IPS-15b (cell line): ENCODE measurements around the gene FIBIN.

Experiments
- H3K27me3 ChIP-seq: one replicate; pipeline ENCODE4 v1.6.1; 2013; ENCODE audit warnings: low read length; ENCODE audit not compliant: control insufficient read depth, insufficient read depth
- H3K36me3 ChIP-seq: one replicate; pipeline ENCODE4 v1.6.1; 2013; ENCODE audit warnings: low read length; ENCODE audit not compliant: control insufficient read depth, insufficient read depth
- H3K4me1 ChIP-seq: one replicate; pipeline ENCODE4 v1.6.1; 2013; ENCODE audit warnings: mild to moderate bottlenecking, low read length; ENCODE audit not compliant: control insufficient read depth, insufficient read depth
- H3K4me3 ChIP-seq: one replicate; pipeline ENCODE4 v1.5.1; 2013; ENCODE audit warnings: low read depth, low read length
- H3K9ac ChIP-seq: one replicate; pipeline ENCODE4 v1.6.1; 2013; ENCODE audit warnings: low read depth, mild to moderate bottlenecking, low read length
- H3K9me3 ChIP-seq: one replicate; pipeline ENCODE4 v1.6.1; 2013; ENCODE audit warnings: mild to moderate bottlenecking, low read length; ENCODE audit not compliant: control insufficient read depth, insufficient read depth

Gene FIBIN

GRCh38 chr11:27028561-27028965 is 34.7 kb downstream of the FIBIN start:
- Histone ChIP-seq H3K9me3 (no peaks in the 10 kb centered on the region), H3K9ac (no peak overlapping the region), H3K4me1 (no peaks in the 10 kb centered on the region), H3K27me3 (no peaks in the 10 kb centered on the region), H3K4me3 (no peak overlapping the region), H3K36me3 (no peaks in the 10 kb centered on the region)

- Histone ChIP-seq H3K4me3 (no peak overlapping the region), H3K4me1 (no peaks in the 10 kb centered on the region), H3K36me3 (no peaks in the 10 kb centered on the region), H3K9ac (no peak overlapping the region), H3K27me3 (no peaks in the 10 kb centered on the region), H3K9me3 (no peaks in the 10 kb centered on the region)
Observed at GRCh38 chr11:27029966-27030365, 36.1 kb downstream of the FIBIN start.

GRCh38 chr11:27031754-27032153 is 37.8 kb downstream of the FIBIN start:
- H3K9me3 ChIP-seq: no peaks in the 10 kb centered on the region
- no peaks in the 10 kb centered on the region for H3K27me3 ChIP-seq
- H3K36me3 ChIP-seq: no peaks in the 10 kb centered on the region
- no peak overlapping the region for H3K9ac ChIP-seq
- no peaks in the 10 kb centered on the region for H3K4me1 ChIP-seq
- no peak overlapping the region for H3K4me3 ChIP-seq

- Histone ChIP-seq H3K9me3 (peaks cover 3% of the 10 kb centered on the region), H3K4me1 (peaks cover 8% of the 10 kb centered on the region), H3K9ac (no peak overlapping the region), H3K27me3 (no peaks in the 10 kb centered on the region), H3K36me3 (no peaks in the 10 kb centered on the region), H3K4me3 (no peak overlapping the region)
Observed at GRCh38 chr11:27039873-27040272, 46.0 kb downstream of the FIBIN start.

GRCh38 chr11:27040302-27041115 is 46.6 kb downstream of the FIBIN start, which contains the start of gene BBOX1:
Gene BBOX1, plus strand, starts transcription at chr11:27040815. Its CDS starts 14,616 bp downstream, at chr11:27055431.
- H3K4me1 ChIP-seq: peaks cover 8% of the 10 kb centered on the region
- no peaks in the 10 kb centered on the region for H3K27me3 ChIP-seq
- H3K36me3 ChIP-seq: no peaks in the 10 kb centered on the region
- H3K4me3 ChIP-seq: no peak within 1 kb of the TSS
- no peak within 1 kb of the TSS for H3K9ac ChIP-seq
- H3K9me3 ChIP-seq: peaks cover 3% of the 10 kb centered on the region

- Histone ChIP-seq H3K27me3 (no peaks in the 10 kb centered on the region), H3K4me3 (no peak overlapping the region), H3K9ac (no peak overlapping the region), H3K4me1 (peaks cover 8% of the 10 kb centered on the region), H3K9me3 (peaks cover 3% of the 10 kb centered on the region), H3K36me3 (no peaks in the 10 kb centered on the region)
Observed at GRCh38 chr11:27041141-27041899, 47.4 kb downstream of the FIBIN start.
